Muscle of arm (tissue), 12 donors: Measurements from ENCODE around the gene ERBB2. TPM values are rescaled to one million over a fixed set of nuclear protein-coding genes. Genes with fewer than 3 reads are reported as not detected.
"Not testable (repeated sequence)": the region's sequence is repeated elsewhere in the genome, so short reads cannot be mapped to it uniquely, and the experiment has no call there.

Experiments used
- DNase-seq: peaks from one replicate; pipeline ENCODE4 v3.0.0-alpha.2; 2013
- polyA plus RNA-seq, 12 donors: library from polyadenylated mRNA; unstranded; fragments of 120-200 nt; gene quantifications; one replicate each; pipeline ENCODE4 v1.2.1, GENCODE V29; 2013; ENCODE audit not compliant: insufficient read length in 12 of 12

Gene ERBB2
- polyA plus RNA-seq, 12 donors: 104 to 148 (median 128) TPM; not detected in 1

GRCh38 chr17:39719563-39720355 is 19.9 kb downstream of the ERBB2 start:
- no peak for DNase-seq

- no peak for DNase-seq
Measured at GRCh38 chr17:39722104-39722503, 22.2 kb downstream of the ERBB2 start.

GRCh38 chr17:39722965-39723848 is 23.3 kb downstream of the ERBB2 start:
- DNase-seq: no peak

GRCh38 chr17:39724731-39725130 is 24.9 kb downstream of the ERBB2 start:
- DNase-seq: no peak

- DNase-seq: not testable (repeated sequence)
Measured at GRCh38 chr17:39725923-39726322, 26.1 kb downstream of the ERBB2 start.

- no peak for DNase-seq
Measured at GRCh38 chr17:39726617-39727016, 26.8 kb downstream of the ERBB2 start.

- no peak for DNase-seq
Measured at GRCh38 chr17:39727556-39727955, 27.7 kb downstream of the ERBB2 start.

GRCh38 chr17:39729280-39729851 is 29.5 kb downstream of the ERBB2 start:
- no peak for DNase-seq

- DNase-seq: peak; percentile 90
Measured at GRCh38 chr17:39730095-39730921, 30.4 kb downstream of the ERBB2 start, which contains the start of gene MIEN1. Gene MIEN1 (minus strand): TSS chr17:39730532. CDS start chr17:39730495, 37 bp downstream.

GRCh38 chr17:39732586-39732985 is 32.7 kb downstream of the ERBB2 start:
- no peak for DNase-seq

GRCh38 chr17:39735882-39736281 is 36.0 kb downstream of the ERBB2 start:
- no peak for DNase-seq

- DNase-seq: no peak
Measured at GRCh38 chr17:39736319-39737165, 36.7 kb downstream of the ERBB2 start.

GRCh38 chr17:39737206-39737759 is 37.4 kb downstream of the ERBB2 start:
- DNase-seq: no peak

GRCh38 chr17:39737760-39738567 is 38.1 kb downstream of the ERBB2 start, which contains the start of gene GRB7:
Gene GRB7 (plus strand): TSS chr17:39737938. CDS start chr17:39742302, 4,364 bp downstream.
- no peak for DNase-seq

GRCh38 chr17:39738568-39738901 is 38.7 kb downstream of the ERBB2 start:
- DNase-seq: no peak

GRCh38 chr17:39738983-39739884 is 39.4 kb downstream of the ERBB2 start:
- DNase-seq: no peak

- DNase-seq: no peak
Measured at GRCh38 chr17:39739885-39740356, 40.1 kb downstream of the ERBB2 start.
